DMS53 (cell line): ENCODE data around the gene ZNF358.
A peak's percentile ranks its signal among the peaks of the same experiment; 100 is the strongest.

Experiments
- DNase-seq: peaks from one replicate; lab custom pipeline; 2025; lab: John Stamatoyannopoulos, UW

ZNF358 gene

GRCh38 chr19:7520131-7521051 lies 4.5 kb downstream of the ZNF358 start:
- no peak for DNase-seq

DNA sequence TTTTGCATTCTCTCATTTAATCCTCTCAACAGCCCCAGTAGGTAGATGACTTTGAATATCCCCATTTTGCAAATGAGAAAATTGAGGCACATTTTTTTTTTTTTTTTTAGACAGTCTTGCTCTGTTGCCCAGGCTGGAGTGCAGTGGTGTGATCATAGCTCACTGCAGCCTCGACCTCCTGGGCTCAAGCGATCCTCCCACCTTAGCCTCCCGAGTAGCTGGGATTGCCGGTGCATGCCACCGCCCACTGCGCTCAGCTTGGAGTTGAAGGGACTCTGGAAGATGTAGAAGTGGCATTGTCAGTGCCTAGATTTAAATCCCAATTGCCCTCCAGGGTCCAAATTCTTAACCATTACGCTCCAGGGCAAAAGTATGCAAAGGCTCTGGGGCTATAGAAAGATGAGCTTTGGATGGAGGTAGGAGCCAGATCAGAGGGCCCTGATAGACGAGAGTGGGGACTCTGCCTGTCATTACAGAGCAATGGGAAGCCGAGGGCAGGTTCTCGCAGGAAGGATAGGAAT lies 5.7 kb downstream of the ZNF358 start:
- DNase-seq: peak; percentile 40

- peak; percentile 97 for DNase-seq
These were observed 6.4 kb downstream of the ZNF358 start, which contains the start of gene MCOLN1 for GRCh38 chr19:7522072-7522922. TSS of gene MCOLN1 (plus strand) at chr19:7522624. CDS start at chr19:7522751, 127 bp downstream.

- DNase-seq: peak; percentile 41
These were observed 7.2 kb downstream of the ZNF358 start for GRCh38 chr19:7522923-7523667.

DNA sequence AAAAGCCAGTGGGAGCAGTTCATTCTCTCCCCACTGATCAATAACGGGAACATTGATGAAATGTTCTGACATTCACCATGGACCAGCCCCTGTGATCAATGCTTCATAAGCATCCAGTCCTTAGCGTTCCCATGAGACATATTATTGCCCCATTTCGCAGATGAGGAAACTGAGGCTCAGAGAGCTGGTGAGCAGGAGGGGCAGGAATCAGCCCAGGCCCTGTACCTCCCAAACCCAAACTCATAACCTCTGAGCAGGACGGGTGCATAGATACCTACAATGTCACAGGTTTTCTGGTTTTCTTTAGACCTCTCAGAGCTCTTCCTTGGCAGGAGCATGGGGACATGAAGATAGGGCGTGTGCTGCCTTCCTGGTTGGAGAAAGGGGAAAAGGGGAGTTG lies 8.6 kb downstream of the ZNF358 start:
- DNase-seq: no peak

DNA sequence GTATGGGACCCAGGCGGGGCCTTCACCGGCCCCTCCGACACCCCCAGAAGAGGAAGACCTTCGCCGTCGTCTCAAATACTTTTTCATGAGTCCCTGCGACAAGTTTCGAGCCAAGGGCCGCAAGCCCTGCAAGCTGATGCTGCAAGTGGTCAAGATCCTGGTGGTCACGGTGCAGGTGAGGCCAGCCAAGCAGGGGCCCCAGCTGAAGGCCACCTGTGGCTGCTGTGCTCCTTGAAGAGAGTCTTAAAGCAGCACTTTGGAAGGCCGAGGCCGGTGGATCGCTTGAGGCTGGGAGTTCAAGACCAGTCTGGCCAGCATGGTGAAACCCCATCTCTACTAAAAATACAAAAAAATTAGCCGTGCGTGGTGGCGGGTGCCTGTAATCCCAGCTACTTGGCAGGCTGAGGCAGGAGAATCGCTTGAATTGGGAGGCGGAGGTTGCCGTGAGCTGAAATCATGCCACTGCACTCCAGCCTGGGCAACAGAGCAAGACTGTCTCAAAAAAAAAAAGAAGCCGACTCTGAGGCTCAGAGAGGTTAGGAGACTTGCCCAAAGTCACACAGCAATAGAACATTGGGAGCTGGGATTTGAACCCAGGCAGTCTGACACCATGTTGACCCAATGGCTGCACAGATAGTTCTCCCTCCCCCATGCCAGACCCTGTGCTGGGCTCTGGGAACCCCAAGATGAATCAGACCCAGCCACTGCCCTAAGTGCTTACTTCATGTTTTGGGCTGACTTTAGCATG lies 9.3 kb downstream of the ZNF358 start:
- no peak for DNase-seq

DNA sequence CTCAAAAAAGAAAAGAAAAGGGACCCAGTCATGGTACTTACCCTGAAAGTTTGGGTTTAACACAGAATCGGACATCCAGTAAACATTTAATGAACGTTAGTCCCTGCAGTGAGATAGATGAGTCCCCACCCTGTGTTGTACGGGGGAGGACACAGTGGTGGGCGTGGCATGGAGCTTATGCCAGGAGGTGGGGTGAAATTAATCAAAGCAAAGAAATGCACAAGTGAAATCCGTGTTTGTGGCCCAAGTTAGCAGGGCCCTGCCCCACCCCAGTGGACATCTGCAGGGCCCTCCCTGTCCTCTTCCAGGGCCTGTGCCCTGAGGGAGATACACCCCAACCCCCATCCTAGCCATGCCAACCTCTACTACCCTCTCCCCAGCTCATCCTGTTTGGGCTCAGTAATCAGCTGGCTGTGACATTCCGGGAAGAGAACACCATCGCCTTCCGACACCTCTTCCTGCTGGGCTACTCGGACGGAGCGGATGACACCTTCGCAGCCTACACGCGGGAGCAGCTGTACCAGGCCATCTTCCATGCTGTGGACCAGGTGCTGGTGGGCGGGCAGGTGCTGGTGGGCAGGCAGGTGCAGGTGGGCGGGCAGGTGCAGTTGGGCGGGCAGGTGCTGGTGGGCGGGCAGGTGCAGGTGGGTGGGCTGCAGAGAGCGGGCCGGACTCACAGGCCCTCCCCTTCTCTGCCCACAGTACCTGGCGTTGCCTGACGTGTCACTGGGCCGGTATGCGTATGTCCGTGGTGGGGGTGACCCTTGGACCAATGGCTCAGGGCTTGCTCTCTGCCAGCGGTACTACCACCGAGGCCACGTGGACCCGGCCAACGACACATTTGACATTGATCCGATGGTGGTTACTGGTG lies 10.4 kb downstream of the ZNF358 start:
- DNase-seq: no peak

- DNase-seq: no peak
These were observed 11.8 kb downstream of the ZNF358 start for GRCh38 chr19:7527516-7528191.

DNA sequence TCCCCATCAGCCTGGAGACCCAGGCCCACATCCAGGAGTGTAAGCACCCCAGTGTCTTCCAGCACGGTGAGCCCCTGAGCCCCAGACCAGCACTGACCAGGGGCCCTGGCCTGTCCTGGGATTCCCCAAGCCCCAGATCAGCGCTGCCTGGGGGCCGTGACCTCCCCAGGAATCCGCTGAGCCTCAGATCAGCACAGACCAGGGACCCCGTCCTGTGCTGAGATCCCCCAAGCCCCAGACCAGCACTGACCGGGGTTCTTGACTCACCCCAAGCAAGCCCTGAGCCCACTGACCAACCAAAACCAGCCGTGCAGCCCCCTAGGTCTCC lies 12.3 kb downstream of the ZNF358 start:
- no peak for DNase-seq

GRCh38 chr19:7528522-7529245 lies 12.8 kb downstream of the ZNF358 start:
- no peak for DNase-seq

GRCh38 chr19:7529246-7529600 lies 13.3 kb downstream of the ZNF358 start:
- DNase-seq: no peak

GRCh38 chr19:7529610-7530490 lies 13.9 kb downstream of the ZNF358 start:
- no peak for DNase-seq

- DNase-seq: peak; percentile 67
These were observed 17.5 kb downstream of the ZNF358 start for GRCh38 chr19:7533281-7533885.

- peak; percentile 89 for DNase-seq
These were observed 18.1 kb downstream of the ZNF358 start for GRCh38 chr19:7533925-7534480.

GRCh38 chr19:7534531-7535046 lies 18.7 kb downstream of the ZNF358 start:
- DNase-seq: peak; percentile 60

- DNase-seq: peak; percentile 95
These were observed 19.4 kb downstream of the ZNF358 start, which contains the start of gene PNPLA6 for GRCh38 chr19:7535047-7535997. TSS of gene PNPLA6 (plus strand) at chr19:7535717. CDS start at chr19:7535789, 72 bp downstream.
